GM12878 (cell line): ENCODE results near the gene UBXN7. TPM values are rescaled to one million over a fixed set of nuclear protein-coding genes. Genes with fewer than 3 reads are reported as not detected.

Source experiments
- CEBPB ChIP-seq, 2 experiments: fragments of 150-350 bp in 1 of 2; IDR thresholded peaks; 2 replicates each; pipeline ENCODE4 v1.6.1; 2012 to 2014; ENCODE audit warnings: low read depth in 2 of 2, low read length in 2 of 2, borderline replicate concordance in 1 of 2, inconsistent platforms in 1 of 2
- E4F1 ChIP-seq: fragments of 450-650 bp; IDR thresholded peaks from 2 replicates; pipeline ENCODE4 v1.6.1; 2018; ENCODE audit warnings: borderline replicate concordance, mild to moderate bottlenecking; ENCODE audit not compliant: partially characterized antibody
- JUND ChIP-seq: IDR thresholded peaks from 2 replicates; pipeline ENCODE4 v1.6.1; 2012; ENCODE audit warnings: low read depth, mild to moderate bottlenecking, low read length, improper control_type of control experiment, moderate library complexity
- NFXL1 ChIP-seq: fragments of 450-650 bp; IDR thresholded peaks from 2 replicates; pipeline ENCODE4 v1.6.1; 2017; ENCODE audit warnings: antibody characterized with exemption, mild to moderate bottlenecking, borderline replicate concordance
- PRDM15 ChIP-seq: fragments of 450-650 bp; formaldehyde crosslinking; IDR thresholded peaks from 2 replicates; pipeline ENCODE4 v1.4.0; 2020; ENCODE audit warnings: mild to moderate bottlenecking, moderate library complexity
- RAD51 ChIP-seq: fragments of 450-650 bp; IDR thresholded peaks from 2 replicates; pipeline ENCODE4 v1.6.1; 2016; ENCODE audit warnings: moderate library complexity, mild to moderate bottlenecking, inconsistent platforms
- SREBF2 ChIP-seq: IDR thresholded peaks from 2 replicates; pipeline ENCODE4 v1.6.1; 2012; ENCODE audit warnings: mild to moderate bottlenecking, low read length
- ZNF274 ChIP-seq: IDR thresholded peaks from one replicate; pipeline ENCODE4 v1.8.0; 2011; ENCODE audit not compliant: insufficient read length, insufficient read depth
- polyA plus RNA-seq, 11 experiments: library from polyadenylated mRNA; depleted of rRNA in 4 of 11; unstranded in 6 of 11; stranded (reverse) in 5 of 11; fragments of >200 nt; fragmentation: Nextera tagmentation in 4 of 11; fragmentation: Illumina TruSeq in 1 of 11; extraction: Ambion mirVana in 4 of 11; extraction: Trizol in 1 of 11; gene quantifications; 1 replicate in 1 of 11; 2 replicates in 10 of 11; pipeline versions ENCODE4 v1.2.1 to v1.2.3, GENCODE V29; 2011 to 2016; ENCODE audit warnings: inconsistent platforms in 2 of 11, missing spikeins in 2 of 11, low read depth in 1 of 11
- total RNA-seq, 4 experiments: library from RNA; depleted of rRNA in 3 of 4; stranded (reverse); fragments of >200 nt in 3 of 4; fragmentation: Illumina TruSeq in 1 of 4; extraction: Trizol in 1 of 4; gene quantifications; 2 replicates each; pipeline versions ENCODE4 v1.2.1 to v1.2.3, GENCODE V29; 2013 to 2021

UBXN7 gene
- total and polyA plus RNA-seq, 10 of the 15 experiments (the other 5 are each of a cell fraction or from before 2014, with no cell fraction given), result 4.8 to 78.4 (median 24.9) TPM

- no peak for TF ChIP-seq PRDM15 (CRISPR knock-in tag)
- TF ChIP-seq RAD51, result no peak
- no peak for TF ChIP-seq CEBPB (IDR thresholded peaks at IDR 0.05; ENCODE audit: borderline replicate concordance in 1 of 2, low read depth in 2 of 2, low read length in 2 of 2)
- no peak for TF ChIP-seq JUND
- TF ChIP-seq SREBF2, result no peak
- TF ChIP-seq E4F1, result no peak
- no peak for TF ChIP-seq NFXL1
- TF ChIP-seq ZNF274, result no peak
These were observed 100.1 kb downstream of the UBXN7 start (continued) for GRCh38 chr3:196332168-196332567.
